IMR-90 (cell line): Measurements from ENCODE around the gene VEZT. TPM values are rescaled to one million over a fixed set of nuclear protein-coding genes. Genes with fewer than 3 reads are reported as not detected.

Source experiments
- ATAC-seq: fragments of 200-7000 bp; cut with Tn5 transposase; 2 replicates; pipeline ENCODE4 v1.9.1; 2020; ENCODE audit warnings: low read depth, mild to moderate bottlenecking, moderate library complexity
- BruUV-seq: library from RNA; stranded (reverse); fragments of 400-500 nt; replicated peaks from 2 replicates; lab custom pipeline; 2021; lab: Mats Ljungman, UMichigan
- CTCF ChIA-PET: fragments of 300-600 bp; formaldehyde crosslinking; extraction: SDS; loops from one replicate; lab custom pipeline; 2021; ENCODE audit warnings: antibody characterized with exemption; lab: Yijun Ruan, JAX
- POLR2A ChIA-PET: fragments of 300-600 bp; sonication (Branson Sonifier 250); formaldehyde crosslinking; loops from one replicate; lab custom pipeline; 2022; ENCODE audit warnings: antibody characterized with exemption; ENCODE audit not compliant: unreplicated experiment; lab: Charles Lee
- DNase-seq: peaks from one replicate; pipeline ENCODE4 v3.0.0; 2013
- H2AFZ ChIP-seq: replicated peaks from 2 replicates; pipeline ENCODE3; 2013; ENCODE audit warnings: low read length, mild to moderate bottlenecking; ENCODE audit not compliant: poor library complexity
- H2AK5ac ChIP-seq: 2 replicates; pipeline ENCODE4 v1.6.1; 2013; ENCODE audit warnings: low read depth, low read length, inconsistent platforms
- H2AK9ac ChIP-seq: replicated peaks from 2 replicates; pipeline ENCODE3; 2013; ENCODE audit warnings: mild to moderate bottlenecking, low read depth, low read length, moderate library complexity; ENCODE audit not compliant: poor library complexity
- H2BK120ac ChIP-seq: 2 replicates; pipeline ENCODE4 v1.6.1; 2013; ENCODE audit warnings: low read depth, low read length, inconsistent platforms
- H2BK15ac ChIP-seq: 3 replicates; pipeline ENCODE4 v1.6.1; 2013; ENCODE audit warnings: low read depth, low read length, inconsistent platforms
- H2BK20ac ChIP-seq: 2 replicates; pipeline ENCODE4 v1.6.1; 2013; ENCODE audit warnings: low read depth, mild to moderate bottlenecking, inconsistent platforms, low read length, moderate library complexity
- H2BK5ac ChIP-seq: 2 replicates; pipeline ENCODE4 v1.6.1; 2013; ENCODE audit warnings: mild to moderate bottlenecking, low read depth, low read length, inconsistent platforms; ENCODE audit not compliant: poor library complexity, severe bottlenecking
- H3K14ac ChIP-seq: replicated peaks from 2 replicates; pipeline ENCODE4 v1.6.1; 2013; ENCODE audit warnings: low read depth, low read length, inconsistent platforms
- H3K18ac ChIP-seq: 2 replicates; pipeline ENCODE4 v1.6.1; 2013; ENCODE audit warnings: low read depth, low read length, control low read depth
- H3K23ac ChIP-seq: 2 replicates; pipeline ENCODE4 v1.6.1; 2013; ENCODE audit warnings: low read depth, low read length, inconsistent platforms
- H3K27ac ChIP-seq: 2 replicates; pipeline ENCODE4 v1.5.1; 2013; ENCODE audit warnings: mild to moderate bottlenecking, control low read depth, low read length; ENCODE audit not compliant: insufficient read depth
- H3K27me3 ChIP-seq: 2 replicates; pipeline ENCODE4 v1.6.1; 2013; ENCODE audit warnings: low read length; ENCODE audit not compliant: control insufficient read depth, insufficient read depth
- H3K36me3 ChIP-seq: 2 replicates; pipeline ENCODE4 v1.6.1; 2013; ENCODE audit warnings: low read length, mixed read lengths; ENCODE audit not compliant: control insufficient read depth, insufficient read depth
- H3K4ac ChIP-seq: 2 replicates; pipeline ENCODE4 v1.6.1; 2013; ENCODE audit warnings: low read depth, low read length, inconsistent platforms
- H3K4me1 ChIP-seq: 2 replicates; pipeline ENCODE4 v1.6.1; 2013; ENCODE audit warnings: low read length, mixed read lengths; ENCODE audit not compliant: control insufficient read depth, insufficient read depth
- H3K4me2 ChIP-seq: 2 replicates; pipeline ENCODE4 v1.6.1; 2013; ENCODE audit warnings: low read depth, mild to moderate bottlenecking, control low read depth, low read length, moderate library complexity
- H3K4me3 ChIP-seq: 2 replicates; pipeline ENCODE4 v1.5.1; 2013; ENCODE audit warnings: low read depth, mild to moderate bottlenecking, control low read depth, low read length, moderate library complexity; ENCODE audit not compliant: insufficient read depth
- H3K56ac ChIP-seq: 2 replicates; pipeline ENCODE4 v1.6.1; 2013; ENCODE audit warnings: low read length, inconsistent platforms; ENCODE audit not compliant: insufficient read depth; ENCODE audit errors: extremely low read depth
- H3K79me1 ChIP-seq, 2 experiments: 2 replicates each; pipeline ENCODE4 v1.6.1; 2013; ENCODE audit warnings: low read length in 2 of 2, inconsistent platforms in 1 of 2, low read depth in 1 of 2
- H3K9ac ChIP-seq: 2 replicates; pipeline ENCODE4 v1.6.1; 2013; ENCODE audit warnings: low read depth, low read length, control low read depth
- H3K9me1 ChIP-seq: 2 replicates; pipeline ENCODE4 v1.6.1; 2013; ENCODE audit warnings: low read length, inconsistent platforms; ENCODE audit not compliant: insufficient read depth
- H3K9me3 ChIP-seq: 2 replicates; pipeline ENCODE4 v1.6.1; 2013; ENCODE audit warnings: low read length; ENCODE audit not compliant: control insufficient read depth, insufficient read depth
- H4K20me1 ChIP-seq: 2 replicates; pipeline ENCODE4 v1.6.1; 2013; ENCODE audit warnings: low read length, inconsistent platforms; ENCODE audit not compliant: insufficient read depth
- H4K5ac ChIP-seq: 2 replicates; pipeline ENCODE4 v1.6.1; 2013; ENCODE audit warnings: mild to moderate bottlenecking, low read depth, low read length, control low read depth
- H4K8ac ChIP-seq, 2 experiments: 2 replicates each; pipeline ENCODE4 v1.6.1; 2013; ENCODE audit warnings: low read depth in 2 of 2, low read length in 2 of 2, control low read depth in 1 of 2, inconsistent platforms in 1 of 2
- H4K91ac ChIP-seq: 2 replicates; pipeline ENCODE4 v1.6.1; 2013; ENCODE audit warnings: low read depth, low read length, inconsistent platforms; ENCODE audit not compliant: insufficient read depth
- CEBPB ChIP-seq: IDR thresholded peaks from 2 replicates; pipeline ENCODE4 v1.6.1; 2012; ENCODE audit warnings: low read depth, low read length, improper control_type of control experiment
- CHD1 ChIP-seq: IDR thresholded peaks from 2 replicates; pipeline ENCODE4 v1.6.1; 2012; ENCODE audit warnings: low read depth, low read length, improper control_type of control experiment
- WGBS, 2 experiments: methylation state at CpG; one replicate each; pipeline versions ENCODE4 v1.1.5 to v1.1.7; 2013; ENCODE audit warnings: missing lambda C conversion rate in 2 of 2; ENCODE audit not compliant: insufficient read length in 1 of 2; ENCODE audit errors: extremely low coverage in 2 of 2; 5-methylcytosine and 5-hydroxymethylcytosine counted together
- dilution Hi-C: fragments of 300-500 bp; cut with HindIII; formaldehyde crosslinking; loops from one replicate; pipeline ENCODE4 v1.14.3; 2018; ENCODE audit warnings: low sequenced_read_pairs; ENCODE audit not compliant: unreplicated experiment
- in situ Hi-C: fragments of 300-500 bp; cut with MboI; formaldehyde crosslinking; loops from 3 replicates; pipeline ENCODE4 v1.14.3; 2019; ENCODE audit warnings: low sequenced_read_pairs, inconsistent platforms, mixed read lengths
- intact Hi-C: fragments of 100-400 bp; cut with micrococcal nuclease; formaldehyde crosslinking; loops from 2 replicates; pipeline ENCODE4 v1.10.0; 2022
- polyA plus RNA-seq, 3 experiments: library from polyadenylated mRNA; depleted of rRNA; stranded (reverse); fragments of >200 nt; gene quantifications; 2 replicates each; pipeline ENCODE4 v1.2.3, GENCODE V29; 2012; ENCODE audit warnings: low replicate concordance in 1 of 3
- total RNA-seq: library from RNA; depleted of rRNA; stranded (reverse); fragments of >200 nt; gene quantifications from 2 replicates; pipeline ENCODE4 v1.2.3, GENCODE V29; 2012

The VEZT gene
- total and polyA plus RNA-seq, 2 of the 4 experiments (the other 2 are of a cell fraction): 54.5 to 90.2 TPM

GRCh38 chr12:95215949-95216348 lies 1.7 kb upstream of the VEZT start:
- H3K56ac ChIP-seq: no peak overlapping the region
- dilution Hi-C loops (no loop called here), intact Hi-C loops (loop anchor here (2.0 to 5.0 kb wide), 3 partner anchors 49 to 143 kb away; partner anchors contain the start of gene NR2C1), in situ Hi-C loops (no loop called here)
- H2AK5ac ChIP-seq: no peak overlapping the region
- H3K9ac ChIP-seq: no peak overlapping the region
- H3K9me1 ChIP-seq: peaks cover 5% of the 10 kb centered on the region
- no peak overlapping the region for H3K23ac ChIP-seq
- H3K18ac ChIP-seq: no peak overlapping the region
- H3K36me3 ChIP-seq: no peaks in the 10 kb centered on the region
- H2BK20ac ChIP-seq: no peak overlapping the region
- TF ChIP-seq CEBPB (peak; percentile 56; the same call in 1 of the 2 replicates), CHD1 (no peak)
- no peak overlapping the region for H4K5ac ChIP-seq
- H3K4ac ChIP-seq: no peak overlapping the region
- H3K79me1 ChIP-seq: peaks cover 11 to 41% of the 10 kb centered on the region in 2 experiments
- DNase-seq (peak; percentile 75), ATAC-seq (no peak)
- H2AFZ ChIP-seq: no peak overlapping the region
- no peak overlapping the region for H3K27ac ChIP-seq
- no CpG with 5 or more reads among the region's 1 CpG for WGBS, 2 experiments
- BruUV-seq: no TSS peak
- H3K4me1 ChIP-seq: 0 out of 2 replicates have a peak, but pooled peaks cover 2% of the 10 kb centered on the region
- H4K91ac ChIP-seq: no peak overlapping the region
- H3K4me2 ChIP-seq: peak overlapping the region; percentile 83
- ChIA-PET CTCF (interaction anchor here (0.8 to 2.7 kb wide), 2 partner anchors 28 to 99 kb away, joined by 4 to 12 read pairs; no protein-coding TSS in a partner anchor), POLR2A (interaction anchor here (0.6 kb wide), 1 partner anchor 1431 kb away, joined by 16 read pairs; no protein-coding TSS in a partner anchor)
- no peak overlapping the region for H2BK15ac ChIP-seq
- no peak overlapping the region for H2AK9ac ChIP-seq
- H3K4me3 ChIP-seq: peak overlapping the region; percentile 81
- no peak overlapping the region for H2BK120ac ChIP-seq
- H4K20me1 ChIP-seq: peaks cover 11% of the 10 kb centered on the region
- H3K14ac ChIP-seq: no peak overlapping the region
- no peak overlapping the region for H2BK5ac ChIP-seq
- no peaks in the 10 kb centered on the region for H3K9me3 ChIP-seq
- no peaks in the 10 kb centered on the region for H3K27me3 ChIP-seq
- no peak overlapping the region for H4K8ac ChIP-seq
